Head of caudate nucleus (tissue), 42 donors: ENCODE data around the gene ARRB2.
"Not testable (repeated sequence)": the region's sequence is repeated elsewhere in the genome, so short reads cannot be mapped to it uniquely, and the experiment has no call there.

Source experiments
- DNase-seq, 42 donors: peaks; one replicate each; pipeline versions ENCODE4 v3.0.0 to v3.0.0-alpha.2; 2020 to 2021; ENCODE audit warnings: mixed read lengths in 7 of 42
- intact Hi-C: fragments of 100-400 bp; cut with DNase I; formaldehyde crosslinking; loops from one replicate; pipeline ENCODE4 v1.15.0; 2022

ARRB2 gene

DNA sequence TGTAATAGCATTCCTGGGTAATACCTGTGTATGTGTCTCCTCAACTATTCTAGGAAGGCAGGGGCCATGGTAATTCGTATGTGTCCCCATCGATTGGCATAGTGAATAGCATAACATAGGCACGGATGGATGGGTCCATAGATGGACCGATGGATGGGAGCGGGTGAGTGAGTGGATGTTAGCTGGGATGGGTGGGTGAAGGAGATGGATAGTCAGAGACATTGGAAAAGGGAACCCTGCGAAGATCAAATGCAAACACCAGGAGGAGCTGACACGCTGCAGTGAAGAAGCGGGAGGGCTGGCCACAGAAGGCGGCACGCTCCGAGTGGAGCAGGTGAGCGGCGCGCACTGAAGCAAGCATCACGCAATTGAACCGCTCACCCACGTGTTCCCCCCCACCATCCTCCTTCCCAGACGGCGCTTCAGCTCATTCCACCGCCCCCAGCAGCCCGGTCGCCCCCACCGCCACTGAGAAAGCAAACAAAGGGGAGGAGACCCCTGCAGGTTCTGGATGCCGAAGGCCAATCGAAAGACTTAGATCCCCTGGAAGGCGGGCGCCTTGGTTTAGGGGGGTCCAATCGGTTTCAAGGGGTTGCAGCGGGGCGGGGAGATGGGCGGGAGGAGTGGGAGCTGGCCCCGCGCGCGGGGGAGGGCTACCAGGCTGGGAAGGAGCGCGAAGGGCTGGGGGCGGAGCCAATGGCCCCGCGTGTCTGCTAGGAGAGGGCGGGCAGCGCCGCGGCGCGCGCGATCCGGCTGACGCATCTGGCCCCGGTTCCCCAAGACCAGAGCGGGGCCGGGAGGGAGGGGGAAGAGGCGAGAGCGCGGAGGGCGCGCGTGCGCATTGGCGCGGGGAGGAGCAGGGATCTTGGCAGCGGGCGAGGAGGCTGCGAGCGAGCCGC, at the start of gene ARRB2:
ARRB2 (plus strand) TSS at position 839 of the 899 bp plus-strand sequence. CDS start 90 bp downstream, outside the sequence.
- DNase-seq: peak; percentile 96 to 99 (median 99)
- intact Hi-C loops: loop anchor here (1.0 to 2.0 kb wide), 2 partner anchors 21 to 81 kb away; partner anchors contain the start of gene MED11

GRCh38 chr17:4663711-4664110, 46.7 kb upstream of the ARRB2 start:
- no peak for DNase-seq
- intact Hi-C loops: no loop called here

DNA sequence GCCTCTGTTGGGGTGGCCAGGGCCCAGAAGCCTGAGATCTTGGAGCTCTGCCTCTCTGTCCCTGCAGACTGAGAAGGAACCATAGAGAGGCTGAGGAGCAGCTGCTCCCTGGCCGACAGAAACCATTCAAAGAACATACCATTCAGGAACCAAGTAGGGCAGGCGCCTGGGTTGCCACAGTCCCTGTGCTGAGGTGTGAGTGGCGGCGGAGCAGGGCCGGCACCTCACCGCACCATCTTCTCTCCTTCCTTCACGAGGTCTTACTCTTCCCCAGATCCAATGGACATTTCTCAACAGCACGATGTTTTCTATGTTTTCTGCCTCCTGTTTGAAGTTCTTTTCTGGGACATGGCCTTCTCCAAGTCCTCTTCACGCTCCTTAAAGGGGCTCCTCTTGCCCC, 46.2 kb upstream of the ARRB2 start:
- no peak for DNase-seq
- intact Hi-C loops: no loop called here

DNA sequence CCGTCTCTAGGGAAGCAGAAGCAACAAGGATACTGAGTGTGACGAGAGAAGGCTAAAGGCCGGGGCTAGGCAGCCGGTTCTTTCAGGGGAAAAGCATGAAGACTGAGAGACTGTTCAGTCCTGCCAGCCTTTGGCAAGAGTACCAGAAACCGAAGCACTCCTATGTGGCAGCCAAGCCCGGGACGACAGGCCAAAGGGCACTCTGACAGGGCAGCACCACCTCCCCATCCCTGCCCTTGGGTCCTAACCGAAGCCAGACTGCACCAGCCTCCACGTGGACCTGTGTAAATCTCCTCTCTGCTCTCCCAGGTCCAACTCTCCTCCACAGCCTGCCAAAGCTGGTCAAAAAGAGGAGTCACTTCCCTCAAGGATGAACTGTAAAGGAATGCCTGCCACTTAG, 45.4 kb upstream of the ARRB2 start:
- DNase-seq: no peak
- intact Hi-C loops: no loop called here

DNA sequence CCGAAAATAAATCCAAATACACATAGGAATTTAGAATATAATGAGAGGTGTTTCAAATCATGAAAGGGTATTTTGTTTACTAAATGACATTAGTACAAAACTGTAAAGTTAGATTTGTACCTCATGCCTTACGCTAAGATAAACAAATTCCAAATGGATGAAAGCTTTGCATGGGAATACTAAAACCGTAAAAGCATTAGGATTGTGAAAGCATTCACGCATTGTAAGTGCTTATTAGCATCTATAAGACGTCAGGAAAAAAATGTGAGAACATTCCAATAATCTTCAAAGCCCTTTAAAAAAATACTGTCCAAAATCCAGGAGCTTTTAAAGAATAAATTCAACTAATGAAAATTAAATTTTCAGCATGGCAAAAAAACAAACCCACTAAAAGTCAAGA, 44.1 kb upstream of the ARRB2 start:
- DNase-seq: no peak
- intact Hi-C loops: no loop called here

- no peak for DNase-seq
- intact Hi-C loops: no loop called here
These were observed 43.3 kb upstream of the ARRB2 start for GRCh38 chr17:4667166-4667565.

- intact Hi-C loops: no loop called here
- no peak for DNase-seq
These were observed 38.3 kb upstream of the ARRB2 start for GRCh38 chr17:4672055-4672630.

- intact Hi-C loops: no loop called here
- no peak for DNase-seq
These were observed 37.7 kb upstream of the ARRB2 start for GRCh38 chr17:4672751-4673150.

GRCh38 chr17:4673169-4673568, 37.3 kb upstream of the ARRB2 start:
- no peak for DNase-seq
- intact Hi-C loops: no loop called here

DNA sequence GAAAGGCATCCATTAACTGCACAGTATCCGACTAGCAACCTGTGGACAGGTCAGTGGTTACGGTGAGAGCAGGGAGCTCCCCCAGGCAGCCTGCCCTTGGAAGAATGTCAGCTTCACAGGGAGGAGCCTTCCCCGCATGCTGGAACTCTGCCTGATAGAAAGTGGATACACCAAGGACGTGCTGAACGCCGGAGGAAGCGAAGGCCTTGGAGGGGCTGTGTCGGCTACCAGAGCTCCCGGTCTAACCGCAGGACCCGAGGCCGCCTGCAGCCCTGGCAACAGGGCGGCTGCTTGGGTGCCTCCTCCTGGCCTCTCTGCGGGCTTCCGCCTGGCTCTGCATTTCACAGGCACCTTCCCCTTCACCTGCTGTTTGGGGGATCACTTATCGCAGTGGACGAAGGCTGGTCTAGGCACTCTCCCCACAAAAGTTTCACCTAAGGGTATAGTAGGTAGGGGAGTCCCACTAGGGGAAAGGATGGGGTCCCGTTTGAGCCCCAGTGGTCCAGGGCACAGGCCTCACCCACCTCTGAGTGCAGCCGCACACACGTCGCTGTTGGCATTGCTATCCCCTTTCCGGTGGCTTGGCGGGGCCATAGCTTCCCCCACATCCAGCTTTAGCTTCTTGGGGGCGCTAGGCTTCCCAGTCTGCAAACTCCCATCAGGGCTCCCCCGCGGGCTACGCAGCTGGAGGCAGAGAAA, 36.3 kb upstream of the ARRB2 start:
- no peak for DNase-seq

GRCh38 chr17:4674685-4674998, 35.8 kb upstream of the ARRB2 start:
- no peak for DNase-seq
- intact Hi-C loops: no loop called here

More for the DNA sequence above, 36.3 kb upstream of the ARRB2 start:
- intact Hi-C loops: no loop called here

DNA sequence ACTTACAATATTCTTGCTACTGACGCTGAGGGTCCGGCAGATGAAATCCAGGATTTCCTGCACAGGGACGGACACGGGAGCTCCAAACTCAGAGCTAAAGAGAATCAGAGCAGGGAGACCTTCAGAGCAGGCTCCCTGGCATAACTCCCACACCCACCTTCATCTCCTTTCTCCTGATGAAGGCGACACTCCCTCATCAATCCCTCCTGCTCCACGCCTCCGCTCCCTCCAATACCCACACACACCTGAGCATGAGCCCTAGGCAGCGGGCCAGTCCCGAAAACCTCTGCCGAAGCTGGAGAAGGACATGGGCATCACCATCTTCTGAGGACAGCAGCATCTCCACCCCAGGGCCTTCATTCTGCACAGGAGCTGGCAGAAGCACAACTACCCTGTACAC, 34.6 kb upstream of the ARRB2 start:
- DNase-seq: peak in 26 of 42 donors; percentile 5 to 74 (median 28)
- intact Hi-C loops: no loop called here

DNA sequence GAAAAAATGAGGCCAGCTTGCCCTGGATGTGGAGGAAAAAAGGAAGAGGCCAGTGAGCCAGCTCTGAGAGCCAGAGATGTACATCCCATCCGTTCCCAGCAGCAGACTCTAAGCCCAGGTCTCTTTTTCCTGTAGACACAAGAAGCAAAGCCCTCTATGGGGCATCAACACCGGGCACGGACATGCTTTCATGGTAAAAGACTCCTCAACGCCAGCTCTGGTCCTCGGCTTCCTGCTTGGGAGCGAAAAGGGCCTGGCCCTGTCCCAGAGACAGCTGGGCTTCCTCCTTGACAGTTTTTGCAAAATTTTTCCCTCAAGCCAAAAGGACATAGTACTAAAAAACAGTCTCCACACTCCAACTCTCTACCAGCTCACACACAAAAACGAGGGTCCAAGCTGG, 33.6 kb upstream of the ARRB2 start:
- no peak for DNase-seq
- intact Hi-C loops: no loop called here

- DNase-seq: no peak
These were observed 31.9 kb upstream of the ARRB2 start for GRCh38 chr17:4678448-4679026.

GRCh38 chr17:4679658-4680057, 30.8 kb upstream of the ARRB2 start:
- intact Hi-C loops: no loop called here
- no peak for DNase-seq

More at GRCh38 chr17:4678448-4679026, 31.9 kb upstream of the ARRB2 start:
- intact Hi-C loops: no loop called here

- DNase-seq, intact Hi-C loops: not testable (repeated sequence)
These were observed 26.7 kb upstream of the ARRB2 start for GRCh38 chr17:4683739-4684138.

- intact Hi-C loops, DNase-seq: not testable (repeated sequence)
These were observed 20.6 kb upstream of the ARRB2 start for GRCh38 chr17:4689872-4690271.

- no peak for DNase-seq
These were observed 19.7 kb upstream of the ARRB2 start for GRCh38 chr17:4690745-4691144.

DNA sequence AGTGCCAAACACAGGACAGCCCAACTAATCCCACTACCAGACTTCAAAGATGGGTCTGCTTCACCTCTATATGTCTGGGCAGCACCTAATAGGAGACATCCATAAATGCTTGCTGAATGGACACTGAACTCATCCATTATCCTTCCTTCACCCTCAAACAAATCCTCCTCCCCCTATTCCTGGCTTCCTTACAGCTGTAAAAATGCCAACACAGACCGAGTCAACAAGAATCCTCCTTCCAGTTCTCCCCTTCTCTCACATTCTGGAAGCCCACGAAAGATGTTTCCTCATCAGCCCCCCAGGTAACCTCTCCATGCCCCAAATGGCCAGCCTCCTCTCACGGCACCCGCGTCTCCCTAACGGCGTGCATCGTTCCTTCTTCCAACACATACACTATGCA, 18.7 kb upstream of the ARRB2 start:
- intact Hi-C loops: no loop called here
- DNase-seq: peak in 1 of 42 donors; percentile 17

More at GRCh38 chr17:4690745-4691144, 19.7 kb upstream of the ARRB2 start:
- intact Hi-C loops: no loop called here

- DNase-seq: no peak
- intact Hi-C loops: no loop called here
These were observed 17.0 kb upstream of the ARRB2 start for GRCh38 chr17:4693416-4693815.
